GM19438 (cell line): Measurements from ENCODE around the gene LRIT3.

Experiments used
- ATAC-seq: cut with Tn5 transposase; IDR thresholded peaks from one replicate; pipeline ENCODE4 v1.9.1; 2021; ENCODE audit warnings: low read depth; ENCODE audit not compliant: unreplicated experiment

The LRIT3 gene

GRCh38 chr4:109887071-109887470, 39.2 kb downstream of the LRIT3 start:
- no peak for ATAC-seq

- no peak for ATAC-seq
Observed at GRCh38 chr4:109890076-109890475, 42.2 kb downstream of the LRIT3 start.

GRCh38 chr4:109902559-109903251, 54.8 kb downstream of the LRIT3 start:
- ATAC-seq: no peak

- ATAC-seq: no peak
Observed at GRCh38 chr4:109908731-109909130, 60.8 kb downstream of the LRIT3 start.

GRCh38 chr4:109910256-109910655, 62.3 kb downstream of the LRIT3 start:
- ATAC-seq: no peak

GRCh38 chr4:109912706-109913595, 65.0 kb downstream of the LRIT3 start, which contains the start of gene EGF:
Gene EGF, plus strand, starts transcription at chr4:109912883. Its CDS starts 453 bp downstream, at chr4:109913336.
- ATAC-seq: no peak

- ATAC-seq: no peak
Observed at GRCh38 chr4:109913596-109914241, 65.8 kb downstream of the LRIT3 start.

- no peak for ATAC-seq
Observed at GRCh38 chr4:109914322-109914721, 66.4 kb downstream of the LRIT3 start.

GRCh38 chr4:109915385-109916026, 67.6 kb downstream of the LRIT3 start:
- no peak for ATAC-seq

GRCh38 chr4:109916027-109916409, 68.1 kb downstream of the LRIT3 start:
- ATAC-seq: no peak

GRCh38 chr4:109921384-109921808, 73.5 kb downstream of the LRIT3 start:
- no peak for ATAC-seq
